Aorta (tissue), 5 donors: ENCODE data around the gene TBC1D3I. TPM values are rescaled to one million over a fixed set of nuclear protein-coding genes. Genes with fewer than 3 reads are reported as not detected.
"Not testable (repeated sequence)": the region's sequence is repeated elsewhere in the genome, so short reads cannot be mapped to it uniquely, and the experiment has no call there.

Source experiments
- ATAC-seq: fragments of 200-7000 bp; cut with Tn5 transposase; one replicate; pipeline ENCODE4 v1.9.1; 2022; ENCODE audit warnings: moderate library complexity; ENCODE audit not compliant: low FRiP score
- DNase-seq, 2 donors: peaks; one replicate each; pipeline ENCODE4 v3.0.0-alpha.2; 2020
- H3K27ac ChIP-seq, 2 donors: one replicate each; pipeline ENCODE4 v1.5.1; 2013; ENCODE audit warnings: low read length in 2 of 2, mild to moderate bottlenecking in 2 of 2, moderate library complexity in 2 of 2, control low read depth in 1 of 2, inconsistent platforms in 1 of 2, low read depth in 1 of 2
- H3K27me3 ChIP-seq, 2 donors: one replicate each; pipeline ENCODE4 v1.6.1; 2013; ENCODE audit warnings: control low read depth in 1 of 2, low read length in 1 of 2, mild to moderate bottlenecking in 1 of 2, moderate library complexity in 1 of 2; ENCODE audit not compliant: insufficient read depth in 2 of 2, control insufficient read depth in 1 of 2
- H3K36me3 ChIP-seq, 2 donors: one replicate each; pipeline ENCODE4 v1.6.1; 2013; ENCODE audit warnings: control low read depth in 1 of 2, low read length in 1 of 2, mild to moderate bottlenecking in 1 of 2; ENCODE audit not compliant: insufficient read depth in 2 of 2, control insufficient read depth in 1 of 2
- H3K4me1 ChIP-seq, 2 donors: one replicate each; pipeline ENCODE4 v1.6.1; 2013; ENCODE audit warnings: low read length in 2 of 2, control low read depth in 1 of 2, mild to moderate bottlenecking in 1 of 2, moderate library complexity in 1 of 2; ENCODE audit not compliant: insufficient read depth in 2 of 2, control insufficient read depth in 1 of 2
- H3K4me3 ChIP-seq, 2 donors: one replicate each; pipeline ENCODE4 v1.5.1; 2013; ENCODE audit warnings: low read length in 2 of 2, control low read depth in 1 of 2, mild to moderate bottlenecking in 1 of 2
- H3K9me3 ChIP-seq: one replicate; pipeline ENCODE4 v1.6.1; 2013; ENCODE audit warnings: mild to moderate bottlenecking, low read length; ENCODE audit not compliant: control insufficient read depth
- WGBS, 2 donors: extraction: QIAGEN DNeasy Blood & Tissue Kit; methylation state at CpG; one replicate each; pipeline ENCODE4 v1.1.7; 2013; 5-methylcytosine and 5-hydroxymethylcytosine counted together
- intact Hi-C, 2 donors: fragments of 100-400 bp; cut with DNase I; formaldehyde crosslinking; loops; one replicate each; pipeline versions ENCODE4 v1.14.2 to v1.15.0; 2022
- long read RNA-seq, 2 donors: library from polyadenylated mRNA; unstranded; transcript quantifications; one replicate each; pipeline ENCODE4 v2.0.0, GENCODE V29; 2020 to 2021
- polyA plus RNA-seq, 2 donors: library from polyadenylated mRNA; stranded (reverse); fragments of 200-250 nt; gene quantifications; one replicate each; pipeline ENCODE4 v1.2.3, GENCODE V29; 2013
- total RNA-seq, 2 donors: library from RNA; stranded (reverse); fragmentation: NEBNext Ultra II Directional; extraction: Animal tissue kit (Norgen Biotek cat#: 25700); gene quantifications; one replicate each; pipeline ENCODE4 v1.2.1, GENCODE V29; 2021
- donor health status: healthy with polysubstance abuse.
- donor health status: Bipolar disorder and iron deficiency.
- donor health status: DM: no; HTN: no; CAD: no.
- donor health status: DM: no; HTN: no; CAD: no.
- donor health status: DM: yes; HTN: yes; CAD: no.

TBC1D3I gene
- total RNA-seq (1 to 10 TPM in 1 of 2 donors, not detected in 1; 1.1 TPM), polyA plus RNA-seq (1 to 10 TPM in 1 of 2 donors, under 1 TPM in 1; 0.75 to 2.6 TPM)
- long read RNA-seq, donor 1, result 0 reads
- long read RNA-seq, donor 2, result 0 reads

DNA sequence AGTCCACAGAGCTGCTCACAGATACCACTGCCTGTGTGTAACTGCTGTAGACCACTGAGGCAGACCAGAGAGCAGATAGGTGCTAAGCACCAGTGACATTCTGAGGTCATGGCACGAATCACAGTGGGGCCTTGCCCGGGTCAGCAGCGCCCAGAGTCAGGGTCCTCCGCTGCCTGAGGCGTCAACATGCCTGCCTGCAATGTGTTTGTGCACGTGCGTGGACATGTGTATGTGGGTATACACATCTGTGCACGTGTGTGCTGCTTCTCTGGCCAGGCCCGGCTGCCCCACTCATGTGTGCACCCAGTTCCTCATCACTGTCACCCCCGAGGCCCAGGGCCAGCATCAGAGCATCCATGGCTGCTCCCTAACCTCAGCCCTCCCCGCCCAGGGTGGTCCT lies at the start of gene TBC1D3I:
TBC1D3I (minus strand) TSS at position 101 of the 400 bp plus-strand sequence. CDS start 1,585 bp downstream, outside the sequence.
- H3K27me3 ChIP-seq, H3K36me3 ChIP-seq, H3K27ac ChIP-seq, intact Hi-C loops, ATAC-seq, H3K9me3 ChIP-seq, DNase-seq, H3K4me3 ChIP-seq, H3K4me1 ChIP-seq: not testable (repeated sequence)
- no CpG with 5 or more reads among the region's 11 CpGs for WGBS, 2 donors

DNA sequence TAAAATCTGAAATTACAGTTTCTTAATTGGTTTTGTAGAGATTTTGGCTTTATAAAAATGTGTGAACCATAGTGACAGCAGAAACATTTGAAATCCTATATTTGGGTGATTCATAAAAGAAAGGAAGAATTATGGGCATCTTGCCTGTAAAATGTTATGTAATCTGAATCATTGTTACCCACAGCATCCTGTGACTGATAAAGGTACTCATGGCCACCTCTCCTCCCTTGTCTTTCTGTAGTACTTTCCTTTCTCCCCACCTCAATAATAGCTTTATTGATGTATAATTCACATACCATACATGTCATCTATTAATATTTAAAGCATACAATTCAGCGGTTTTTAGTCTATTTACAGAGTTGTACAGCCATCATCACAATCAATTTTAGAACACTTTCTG lies 30.8 kb upstream of the TBC1D3I start:
- ATAC-seq, H3K4me1 ChIP-seq, DNase-seq, intact Hi-C loops, H3K4me3 ChIP-seq, H3K27me3 ChIP-seq, H3K27ac ChIP-seq, H3K36me3 ChIP-seq, H3K9me3 ChIP-seq: not testable (repeated sequence)
- no CpG with 5 or more reads among the region's 1 CpG for WGBS, 2 donors

DNA sequence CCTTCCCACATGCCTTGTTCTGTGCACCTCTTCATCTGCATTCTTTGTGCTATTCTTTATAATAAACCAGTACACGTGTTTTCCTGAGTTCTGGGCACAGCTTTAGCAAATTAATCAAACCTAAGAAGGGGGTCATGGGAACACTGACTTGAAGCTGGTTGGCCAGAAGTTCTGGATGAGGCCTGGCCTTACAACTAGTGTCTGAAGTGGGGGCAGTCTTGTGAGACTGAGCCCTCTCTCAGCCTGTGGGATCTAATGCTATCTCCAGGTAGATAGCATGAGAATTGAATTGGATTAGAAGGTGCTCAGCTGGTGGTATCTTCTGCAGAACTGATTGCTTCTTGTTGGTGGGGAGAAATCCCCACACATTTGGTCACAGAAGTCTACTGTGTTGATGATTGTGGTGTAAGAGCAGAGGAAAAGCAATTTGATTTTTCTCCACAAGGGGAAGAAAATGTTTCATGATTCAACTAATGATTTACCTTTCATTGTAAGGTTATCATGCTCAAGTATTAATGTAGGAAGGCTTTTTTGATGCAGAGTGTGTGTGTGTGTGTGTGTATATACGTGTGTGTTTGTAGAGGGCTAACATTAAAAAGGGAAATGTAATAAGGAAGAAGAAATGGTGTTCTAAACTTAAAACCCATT lies 25.7 kb upstream of the TBC1D3I start:
- H3K27ac ChIP-seq, H3K9me3 ChIP-seq, DNase-seq, ATAC-seq, intact Hi-C loops, H3K36me3 ChIP-seq, H3K4me3 ChIP-seq, H3K4me1 ChIP-seq, H3K27me3 ChIP-seq: not testable (repeated sequence)
- 57 to 60% methylated on average over 1 of the region's 2 CpGs for WGBS, 2 donors

DNA sequence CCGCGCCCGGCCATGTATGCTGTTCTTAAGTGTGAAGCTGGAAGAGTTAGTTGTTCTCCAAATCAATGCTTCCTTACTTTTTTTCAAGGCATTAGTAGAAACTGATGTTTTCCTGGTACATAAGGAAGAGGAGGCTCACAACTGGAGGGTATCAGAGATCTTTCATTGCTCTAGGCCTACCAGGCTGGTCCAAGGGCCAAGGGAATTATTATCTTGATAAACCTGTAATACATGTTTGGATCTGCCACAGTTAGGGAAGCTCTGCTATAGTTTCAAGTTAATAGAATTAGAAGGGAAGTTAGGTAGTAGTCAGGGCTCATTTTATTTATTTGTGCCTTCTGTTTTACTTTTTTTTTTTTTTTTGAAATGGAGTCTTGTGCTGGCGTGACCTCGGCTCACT lies 19.8 kb upstream of the TBC1D3I start:
- ATAC-seq, intact Hi-C loops: not testable (repeated sequence)
- WGBS, 2 donors, result 94 to 100% methylated on average over 3 to 5 of the region's 5 CpGs

DNA sequence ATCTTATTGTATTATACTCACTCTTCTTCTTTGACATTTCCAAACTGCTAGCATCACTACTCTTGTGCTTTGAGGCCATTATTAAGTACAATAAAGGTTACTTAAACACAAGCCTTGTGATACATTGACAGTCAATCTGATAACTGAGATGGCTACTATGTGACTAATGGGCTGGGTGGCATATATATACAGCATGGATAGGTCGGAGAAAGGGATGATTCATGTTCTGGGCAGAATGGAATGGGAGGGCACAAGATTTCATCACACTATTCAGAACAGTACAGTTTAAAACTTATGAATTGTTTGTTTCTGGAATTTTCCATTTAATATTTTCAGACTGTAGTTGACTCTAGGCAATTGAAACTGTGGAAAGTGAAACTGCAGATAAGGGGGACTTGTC lies 18.9 kb upstream of the TBC1D3I start:
- ATAC-seq, H3K4me3 ChIP-seq, H3K27ac ChIP-seq, H3K4me1 ChIP-seq, H3K36me3 ChIP-seq, intact Hi-C loops, DNase-seq, H3K27me3 ChIP-seq, H3K9me3 ChIP-seq: not testable (repeated sequence)
- WGBS, 2 donors, result no CpG with 5 or more reads among the region's 1 CpG

More for the DNA sequence above, 19.8 kb upstream of the TBC1D3I start:
- H3K27ac ChIP-seq, H3K4me1 ChIP-seq, DNase-seq, H3K36me3 ChIP-seq, H3K4me3 ChIP-seq, H3K9me3 ChIP-seq, H3K27me3 ChIP-seq: not testable (repeated sequence)

DNA sequence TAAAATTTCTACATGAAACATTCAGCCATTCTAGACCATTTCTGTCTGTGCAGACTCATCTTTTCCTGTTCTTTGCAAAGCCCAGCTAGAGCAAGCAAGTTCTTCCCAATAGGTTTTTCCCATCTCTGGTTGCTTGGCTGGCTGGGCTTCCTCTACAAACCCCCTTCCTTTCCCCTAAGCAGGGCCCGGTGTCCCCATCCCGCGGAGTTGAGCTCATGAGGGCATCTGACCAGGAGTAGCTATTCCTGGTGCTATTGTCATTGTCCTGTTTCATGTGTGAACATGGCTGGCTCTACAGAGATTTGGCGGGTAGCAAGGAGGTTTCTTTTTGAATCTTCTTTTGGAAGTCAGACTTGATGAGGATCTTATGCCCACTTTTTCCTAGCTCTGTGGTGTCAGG lies 22.3 kb downstream of the TBC1D3I start:
- H3K27ac ChIP-seq, H3K9me3 ChIP-seq, DNase-seq, H3K4me3 ChIP-seq, H3K27me3 ChIP-seq, intact Hi-C loops, ATAC-seq, H3K4me1 ChIP-seq, H3K36me3 ChIP-seq: not testable (repeated sequence)
- WGBS, 2 donors, result 78 to 84% methylated on average over 3 of the region's 4 CpGs

DNA sequence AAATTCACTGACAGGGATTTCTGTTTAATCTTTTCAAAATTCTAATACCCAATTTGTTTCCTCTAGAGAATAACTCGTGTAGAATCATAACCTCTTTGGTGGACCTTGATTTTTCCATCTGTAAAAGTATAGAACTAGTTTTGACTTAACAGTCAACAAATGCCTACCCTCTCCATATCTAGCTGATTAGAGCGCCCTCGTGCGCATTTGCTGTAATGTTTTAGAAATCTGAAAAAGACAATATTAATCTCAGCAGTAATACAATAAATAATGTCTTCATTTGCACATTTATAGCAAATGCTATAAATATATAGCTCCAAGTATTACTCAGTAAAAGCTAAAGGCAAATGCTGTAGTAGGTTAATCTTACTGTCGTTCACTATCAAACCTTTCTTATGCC lies 34.7 kb downstream of the TBC1D3I start:
- 45 to 49% methylated on average over 4 of the region's 5 CpGs for WGBS, 2 donors
- H3K9me3 ChIP-seq, H3K27ac ChIP-seq, H3K36me3 ChIP-seq, ATAC-seq, H3K27me3 ChIP-seq, H3K4me3 ChIP-seq, intact Hi-C loops, H3K4me1 ChIP-seq: not testable (repeated sequence)
- peak in 1 of 2 donors; percentile 50 for DNase-seq

DNA sequence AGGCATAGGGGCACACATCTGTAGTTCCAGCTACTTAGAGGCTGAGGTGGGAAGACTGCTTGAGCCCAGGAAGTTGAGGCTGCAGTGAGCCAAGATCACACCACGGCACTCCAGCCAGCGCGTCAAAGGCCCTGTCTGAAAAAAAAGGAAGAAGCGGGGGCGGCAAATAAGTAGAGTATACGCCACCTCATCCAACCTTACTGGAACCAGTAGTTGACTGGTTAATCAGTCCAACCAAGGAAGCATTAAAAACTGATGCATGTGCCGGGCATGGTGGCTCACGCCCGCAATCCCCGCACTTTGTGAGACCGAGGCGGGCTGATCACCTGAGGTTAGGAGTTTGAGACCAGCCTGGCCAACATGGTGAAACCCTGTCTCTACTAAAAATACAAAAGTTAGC lies 41.4 kb downstream of the TBC1D3I start:
- H3K36me3 ChIP-seq, intact Hi-C loops, ATAC-seq, H3K4me1 ChIP-seq, H3K27me3 ChIP-seq, H3K4me3 ChIP-seq, DNase-seq, H3K27ac ChIP-seq, H3K9me3 ChIP-seq: not testable (repeated sequence)
- WGBS, 2 donors, result 89 to 91% methylated on average over 11 to 12 of the region's 12 CpGs

DNA sequence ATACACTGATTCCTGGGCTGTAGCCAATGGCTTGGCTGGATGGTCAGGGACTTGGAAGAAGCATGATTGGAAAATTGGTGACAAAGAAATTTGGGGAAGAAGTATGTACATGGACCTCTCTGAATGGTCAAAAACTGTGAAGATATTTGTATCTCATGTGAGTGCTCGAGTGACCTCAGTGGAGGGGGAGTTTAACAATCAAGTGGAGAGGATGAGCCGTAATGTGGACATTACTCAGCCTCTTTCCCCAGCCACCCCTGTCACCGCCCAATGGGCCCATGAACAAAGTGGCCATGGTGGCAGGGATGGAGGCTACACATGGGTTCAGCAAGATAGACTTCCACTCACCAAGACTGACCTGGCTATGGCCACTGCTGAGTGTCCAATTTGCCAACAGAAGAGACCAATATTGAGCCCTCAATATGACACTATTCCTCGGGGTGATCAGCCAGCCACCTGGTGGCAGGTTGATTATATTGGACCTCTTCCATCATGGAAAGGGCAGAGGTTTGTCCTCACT lies 42.7 kb downstream of the TBC1D3I start:
- H3K4me1 ChIP-seq, H3K9me3 ChIP-seq, H3K27me3 ChIP-seq, DNase-seq, H3K4me3 ChIP-seq, H3K36me3 ChIP-seq, ATAC-seq, H3K27ac ChIP-seq, intact Hi-C loops: not testable (repeated sequence)
- 87 to 90% methylated on average over 4 of the region's 4 CpGs for WGBS, 2 donors
